NCI-H2029 (cell line): ENCODE measurements around the gene MYH9.
"Not testable (repeated sequence)": the region's sequence is repeated elsewhere in the genome, so short reads cannot be mapped to it uniquely, and the experiment has no call there.

Source experiments
- DNase-seq: peaks from one replicate; lab custom pipeline; 2025; lab: John Stamatoyannopoulos, UW

Gene MYH9

DNA sequence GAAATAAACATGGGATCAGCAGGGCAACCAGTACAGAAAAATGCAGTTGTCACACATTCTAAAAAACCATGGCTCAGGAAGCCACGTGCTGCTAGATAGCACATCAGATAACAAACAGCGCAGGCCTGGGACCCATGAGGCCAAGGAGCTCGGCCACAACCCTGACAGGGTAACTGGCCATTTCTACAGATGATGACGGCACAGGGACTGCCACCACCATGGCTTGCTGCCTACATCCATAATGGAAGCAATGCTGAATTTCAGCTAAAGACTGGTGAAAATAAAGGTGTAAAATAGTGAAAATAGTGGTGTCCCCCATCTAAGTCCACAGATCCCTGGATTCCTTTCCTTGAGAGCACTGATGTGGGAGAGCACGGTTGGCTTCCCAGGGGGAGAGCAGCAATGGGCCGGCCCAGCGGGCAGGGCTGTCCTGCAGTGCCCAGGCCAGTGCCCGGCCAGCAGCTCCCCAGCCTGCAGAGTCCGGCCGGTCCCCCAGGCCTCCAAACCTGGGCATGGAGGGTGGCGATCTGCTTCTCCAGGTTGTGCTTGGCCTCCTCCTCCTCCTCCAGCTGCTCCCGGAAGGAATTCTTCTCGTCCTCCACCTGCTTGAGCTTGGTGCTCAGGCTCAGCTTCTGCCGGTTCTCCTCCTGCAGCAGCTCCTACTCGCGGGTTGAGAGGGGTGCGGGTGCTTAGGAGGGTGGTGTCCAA is 94.8 kb downstream of the MYH9 start:
- no peak for DNase-seq

DNA sequence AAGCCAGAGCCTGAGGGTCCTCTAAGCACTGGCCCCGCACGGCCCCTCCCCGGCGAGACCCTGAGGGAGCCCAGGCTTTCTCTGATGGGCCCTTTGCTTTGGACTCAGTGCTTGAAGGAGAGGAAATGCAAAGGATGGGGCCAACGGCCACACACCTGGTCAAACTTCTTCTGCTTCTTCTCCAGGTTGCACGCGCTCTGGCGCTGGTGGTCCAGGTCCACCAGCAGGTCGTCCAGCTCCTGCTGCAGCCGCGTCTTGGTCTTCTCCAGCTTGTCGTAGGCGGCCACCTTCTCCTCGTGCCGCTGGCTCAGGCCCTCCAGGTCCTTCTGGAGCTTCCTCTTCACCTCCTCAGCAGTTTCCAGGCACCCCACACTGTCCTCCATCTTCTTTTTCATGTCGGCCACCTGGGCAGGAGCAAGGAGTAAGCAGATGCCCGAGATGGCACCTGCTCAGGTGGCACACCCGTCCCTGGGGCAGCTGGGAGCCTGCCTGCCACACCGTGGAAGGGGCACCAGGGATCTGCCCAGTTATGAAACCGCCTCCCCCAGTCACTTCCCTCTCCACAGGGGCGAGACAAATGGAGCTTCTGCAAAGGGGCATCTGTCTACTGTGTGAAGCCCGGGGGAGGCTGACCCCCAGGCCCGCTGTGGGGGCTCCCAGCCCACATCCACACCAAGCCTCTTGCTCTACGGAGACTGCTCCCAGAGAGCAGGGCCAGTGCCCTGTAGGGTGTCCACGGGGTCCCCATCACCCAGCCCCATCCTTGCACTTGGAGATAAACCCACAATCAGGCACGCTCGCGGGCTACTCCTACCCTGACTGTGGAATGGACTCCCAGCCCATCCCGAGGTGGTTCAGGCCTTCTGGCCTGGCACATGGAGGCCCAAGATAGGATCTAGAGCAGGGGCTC is 95.7 kb downstream of the MYH9 start:
- DNase-seq, result no peak

DNA sequence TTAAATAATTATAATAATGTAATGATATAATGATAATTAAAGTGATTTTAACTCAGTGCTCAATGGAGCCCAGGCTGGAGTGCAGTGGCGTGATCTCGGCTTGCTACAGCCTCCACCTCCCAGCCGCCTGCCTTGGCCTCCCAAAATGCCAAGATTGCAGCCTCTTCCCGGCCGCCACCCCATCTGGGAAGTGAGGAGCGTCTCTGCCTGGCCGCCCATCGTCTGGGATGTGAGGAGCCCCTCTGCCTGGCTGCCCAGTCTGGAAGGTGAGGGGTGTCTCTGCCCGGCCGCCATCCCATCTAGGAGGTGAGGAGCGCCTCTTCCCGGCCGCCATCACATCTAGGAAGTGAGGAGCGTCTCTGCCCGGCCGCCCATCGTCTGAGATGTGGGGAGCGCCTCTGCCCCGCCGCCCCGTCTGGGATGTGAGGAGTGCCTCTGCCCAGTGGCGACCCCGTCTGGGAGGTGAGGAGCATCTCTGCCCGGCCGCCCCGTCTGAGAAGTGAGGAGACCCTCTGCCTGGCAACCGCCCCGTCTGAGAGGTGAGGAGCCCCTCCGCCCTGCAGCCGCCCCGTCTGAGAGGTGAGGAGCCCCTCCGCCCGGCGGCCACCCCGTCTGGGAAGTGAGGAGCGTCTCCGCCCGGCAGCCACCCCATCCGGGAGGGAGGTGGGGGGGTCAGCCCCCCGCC is 97.2 kb downstream of the MYH9 start:
- not testable (repeated sequence) for DNase-seq

DNA sequence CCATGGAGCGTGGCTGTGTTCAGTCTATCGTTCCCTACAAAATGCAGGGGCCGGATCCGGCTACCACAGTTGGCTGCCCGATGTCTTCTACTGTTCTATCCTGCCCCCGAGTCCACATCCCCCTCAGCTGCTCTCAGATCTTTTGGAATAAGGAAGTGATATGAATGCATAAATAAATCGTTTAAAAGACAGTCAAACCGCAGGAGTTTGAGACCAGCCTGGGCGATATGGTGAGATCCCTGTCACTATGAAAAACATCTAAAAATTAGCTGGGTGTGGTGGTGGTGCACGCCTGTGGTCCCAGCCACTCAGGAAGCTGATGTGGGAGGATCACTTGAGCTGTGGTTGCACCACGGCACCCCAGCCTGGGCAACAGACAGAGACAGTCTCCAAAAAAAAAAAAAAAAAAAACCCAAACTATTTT is 97.8 kb downstream of the MYH9 start:
- DNase-seq, result not testable (repeated sequence)

DNA sequence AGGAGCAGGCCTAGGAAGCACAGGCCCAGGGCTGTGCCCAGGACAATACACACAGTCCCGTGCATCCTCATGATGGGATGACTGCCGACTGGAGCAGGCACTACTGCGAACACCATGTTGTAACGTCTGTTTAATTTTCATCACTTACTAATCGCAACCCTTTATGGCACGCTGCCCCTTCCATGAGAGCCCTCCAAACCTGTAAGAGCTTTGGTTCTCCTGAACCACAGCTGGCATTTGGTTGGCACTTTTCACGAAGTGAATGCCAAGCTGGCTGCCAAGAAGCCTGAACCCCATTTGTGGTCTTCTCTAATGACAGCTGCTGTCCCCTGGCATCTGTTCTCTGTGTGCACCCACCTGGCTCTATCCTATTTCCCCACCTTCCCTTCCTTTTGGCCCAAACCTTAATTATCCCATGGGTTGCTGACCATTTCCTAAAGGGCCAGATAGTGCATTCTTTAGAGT is 98.3 kb downstream of the MYH9 start:
- DNase-seq, result no peak

DNA sequence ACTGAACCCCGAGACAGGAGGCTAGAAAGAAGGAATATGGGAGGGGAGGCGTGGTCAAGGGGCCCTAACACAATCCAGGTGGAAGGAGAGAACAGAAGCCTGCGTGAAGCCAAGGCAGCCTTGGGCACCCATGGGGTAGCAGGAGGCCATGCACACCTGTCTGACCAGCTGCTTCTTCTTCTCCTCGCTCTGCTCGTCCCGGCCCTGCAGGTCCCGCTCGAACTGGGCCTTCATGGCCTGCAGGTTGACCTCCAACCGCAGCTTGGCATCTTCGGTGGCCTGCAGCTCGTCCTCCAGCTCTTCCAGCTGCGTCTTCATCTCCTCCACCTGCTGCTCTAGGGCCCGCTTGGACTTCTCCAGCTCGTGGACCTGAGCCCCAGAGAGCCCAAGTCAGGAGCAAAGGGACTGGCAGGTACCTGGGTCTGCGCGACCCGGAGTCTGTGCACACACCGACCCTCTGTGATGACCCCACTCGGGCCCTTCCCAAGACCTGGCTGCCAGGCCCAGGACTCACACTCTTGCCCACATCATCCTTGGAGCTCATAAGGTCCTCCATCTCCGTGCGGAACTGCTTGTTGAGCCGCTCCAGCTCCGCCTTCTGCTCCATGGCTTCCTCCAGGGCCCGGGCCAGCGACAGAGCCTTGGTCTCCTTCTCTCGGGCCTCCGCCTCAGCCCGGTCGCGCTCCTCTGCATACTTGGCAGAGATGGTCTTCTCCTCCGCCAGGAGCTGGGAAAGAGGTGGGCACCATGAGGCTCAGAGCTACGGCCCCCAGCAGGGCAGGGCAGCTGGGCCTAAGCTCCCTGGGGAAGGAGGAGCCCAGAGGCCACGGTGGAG is 99.0 kb downstream of the MYH9 start:
- no peak for DNase-seq

DNA sequence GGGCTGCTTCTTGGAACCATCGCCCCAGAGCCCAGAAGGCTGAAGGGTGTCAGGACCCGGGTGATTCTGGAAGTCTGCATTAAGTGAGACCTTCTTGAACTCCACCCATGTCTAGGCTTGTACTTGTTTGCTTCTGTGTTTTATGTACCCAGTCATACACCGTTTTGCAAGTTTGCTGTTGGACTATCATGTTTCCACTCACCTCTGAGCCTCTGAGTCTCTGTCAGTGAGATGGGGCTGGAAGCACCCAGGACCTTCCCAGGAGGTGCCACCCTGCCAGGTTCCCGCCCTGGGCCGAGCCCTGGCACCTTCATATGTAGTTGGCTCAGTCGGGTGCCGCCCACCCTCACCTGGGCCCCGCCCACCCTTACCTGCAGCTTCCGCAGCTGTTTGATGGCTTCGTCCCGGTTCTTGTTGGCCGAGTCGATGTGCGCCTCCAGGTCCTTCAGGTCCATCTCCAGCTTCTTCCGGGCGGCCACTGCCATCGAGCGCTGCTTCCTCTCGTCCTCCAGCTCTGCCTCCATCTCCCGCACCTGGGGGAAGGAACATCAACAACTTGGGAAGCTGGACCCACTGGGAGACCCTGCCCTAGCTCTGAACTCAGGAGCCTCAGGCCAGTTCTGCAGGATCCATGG is 99.8 kb downstream of the MYH9 start:
- no peak for DNase-seq

DNA sequence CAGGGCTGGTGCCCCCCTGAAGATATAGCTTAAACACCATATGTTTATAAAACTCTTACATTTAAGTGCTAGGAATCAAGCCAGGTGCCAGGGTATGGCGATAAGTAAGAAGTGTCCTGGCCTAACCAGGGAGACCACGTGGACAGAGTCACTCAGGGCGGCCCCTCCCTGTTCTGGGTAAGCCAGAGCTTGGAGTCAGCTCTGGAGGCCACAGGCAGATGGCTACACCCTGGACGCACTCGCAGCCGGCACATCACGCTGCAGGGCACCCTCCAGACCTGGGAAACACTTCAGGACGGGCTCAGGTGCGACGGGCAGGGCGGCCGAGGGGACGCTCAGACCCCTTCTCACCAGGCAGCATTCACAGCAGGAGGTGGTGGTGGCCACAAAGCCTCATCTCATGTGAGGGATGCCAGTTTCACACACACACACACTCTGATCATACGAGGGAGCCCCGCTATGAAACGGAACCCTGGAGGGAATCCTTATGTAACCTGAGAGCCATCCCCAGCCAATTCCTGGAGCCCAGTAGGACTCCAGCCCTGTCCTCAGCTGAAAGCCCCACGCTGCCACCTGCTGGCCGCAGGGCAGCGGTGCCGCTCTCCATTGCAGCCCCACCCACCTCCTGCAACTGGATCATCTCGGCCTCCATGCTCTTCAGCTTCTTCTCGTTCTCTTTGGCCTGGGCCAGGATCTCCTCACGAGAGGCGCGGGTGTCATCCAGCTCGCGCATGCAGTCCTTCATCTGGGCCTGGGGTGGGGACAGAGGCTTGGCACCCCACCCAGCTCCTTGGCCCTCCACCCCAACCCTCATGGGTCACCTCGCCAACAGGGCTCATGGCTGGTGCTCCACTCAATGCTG is 101.4 kb downstream of the MYH9 start:
- peak; percentile 39 for DNase-seq

DNA sequence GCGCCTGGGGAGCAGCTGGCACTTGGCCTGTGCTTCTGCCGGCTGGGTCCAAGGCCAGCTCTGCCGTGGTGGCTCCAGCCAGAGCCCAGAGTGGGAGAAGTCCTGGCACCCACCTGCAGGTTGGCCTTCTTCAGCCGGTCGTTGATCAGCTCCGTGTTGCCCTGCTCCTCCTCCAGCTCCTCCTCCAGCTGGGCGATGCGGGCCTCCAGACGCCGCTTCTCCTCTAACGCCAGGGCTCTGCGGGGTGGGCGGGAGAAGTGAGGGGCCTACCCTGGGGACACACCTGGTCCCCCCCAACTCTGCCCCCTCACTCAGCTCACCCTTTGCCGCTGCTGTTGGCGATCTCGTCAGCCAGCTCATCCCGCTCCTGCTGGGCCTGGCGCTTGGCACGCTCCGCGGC is 102.2 kb downstream of the MYH9 start:
- DNase-seq, result no peak

DNA sequence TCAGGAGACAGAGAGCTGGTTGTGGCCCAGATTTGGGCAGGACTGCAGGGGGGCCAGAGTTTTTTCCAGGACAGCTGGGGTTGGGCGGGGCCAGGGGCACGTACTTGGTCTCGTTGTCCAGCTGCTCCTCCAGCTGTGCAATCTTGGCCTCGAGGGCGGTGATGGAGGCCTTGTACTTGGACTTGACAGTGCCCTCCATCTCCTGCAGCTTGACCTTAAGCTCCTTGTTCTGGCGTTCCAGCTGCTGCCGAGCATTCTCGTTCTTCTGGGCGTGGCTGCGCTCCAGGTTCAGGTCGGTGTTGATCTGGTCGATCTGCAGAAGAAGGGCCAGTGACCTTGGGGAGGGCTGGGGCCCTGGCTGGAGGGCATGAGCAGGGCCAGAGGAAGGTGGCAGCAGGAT is 102.8 kb downstream of the MYH9 start:
- no peak for DNase-seq

DNA sequence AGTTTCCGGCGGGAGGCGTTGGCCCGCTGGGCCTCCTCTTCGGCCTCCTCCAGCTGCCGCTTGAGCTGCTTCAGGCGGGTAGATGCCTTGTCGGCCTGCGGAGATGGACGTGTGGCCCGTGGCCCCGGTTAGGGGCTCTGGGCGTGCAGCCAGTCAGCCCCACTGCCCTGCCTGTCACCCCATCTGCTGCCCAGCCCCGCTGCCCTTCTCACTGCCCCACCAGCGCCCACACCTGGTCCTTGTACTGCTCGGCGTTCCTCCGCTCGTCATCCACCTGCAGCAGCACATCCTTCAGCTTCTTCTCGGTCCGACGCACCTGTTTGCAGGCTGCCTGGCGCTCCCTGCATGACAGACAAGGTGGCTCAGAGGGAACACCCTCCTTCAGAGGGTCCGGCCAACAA is 103.6 kb downstream of the MYH9 start:
- no peak for DNase-seq

DNA sequence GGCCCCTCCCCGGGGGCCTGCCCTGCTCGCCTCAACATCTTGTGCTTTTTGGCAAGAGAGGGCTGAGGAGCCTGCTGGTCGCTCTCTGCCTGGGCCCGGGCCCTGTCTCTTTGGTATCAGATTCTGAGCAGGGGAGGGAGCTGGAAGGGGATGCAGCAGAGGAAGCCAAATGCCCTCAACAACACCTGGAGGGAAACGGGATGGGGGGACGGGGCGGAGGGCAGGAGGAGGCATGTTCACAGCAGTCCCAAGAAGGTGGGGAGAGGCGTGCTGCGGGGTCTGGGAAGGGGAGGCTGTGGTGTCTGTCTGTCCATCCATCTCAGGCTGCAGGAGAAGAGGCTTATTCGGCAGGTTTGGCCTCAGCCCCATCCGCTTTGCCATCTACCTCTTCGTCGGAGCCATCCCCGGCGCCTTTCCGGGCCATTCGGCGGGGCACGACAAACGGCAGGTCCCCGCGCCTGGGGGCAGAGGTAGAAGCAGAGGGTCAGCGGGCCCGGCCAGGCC is 105.4 kb downstream of the MYH9 start:
- DNase-seq, result no peak

DNA sequence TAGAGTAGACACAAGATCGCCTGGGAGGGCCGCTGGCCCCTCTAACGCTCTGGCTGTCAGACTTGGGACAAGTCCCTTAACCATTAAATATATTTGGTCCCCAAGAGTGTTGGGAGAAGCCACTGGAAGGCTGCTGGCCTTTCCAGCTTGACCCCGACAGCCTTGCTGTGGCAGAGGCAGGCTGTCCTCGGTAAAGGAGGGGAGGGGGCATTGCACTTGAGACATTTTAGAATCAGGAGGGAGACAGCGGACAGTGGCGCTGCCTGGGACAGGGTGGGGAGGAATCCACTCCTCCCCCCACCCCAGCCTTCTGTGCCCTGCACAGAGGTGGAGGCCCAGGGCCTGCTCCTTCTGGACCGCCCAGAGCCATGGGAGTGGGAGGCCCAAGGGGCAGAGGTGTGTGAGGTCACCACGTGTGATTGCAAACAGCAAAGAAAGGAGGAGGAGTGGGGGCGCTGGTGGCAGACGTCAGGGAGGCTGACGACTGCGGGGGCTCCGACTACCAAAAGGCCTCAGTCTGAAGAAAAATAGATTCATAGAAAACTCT is 105.9 kb downstream of the MYH9 start:
- no peak for DNase-seq

DNA sequence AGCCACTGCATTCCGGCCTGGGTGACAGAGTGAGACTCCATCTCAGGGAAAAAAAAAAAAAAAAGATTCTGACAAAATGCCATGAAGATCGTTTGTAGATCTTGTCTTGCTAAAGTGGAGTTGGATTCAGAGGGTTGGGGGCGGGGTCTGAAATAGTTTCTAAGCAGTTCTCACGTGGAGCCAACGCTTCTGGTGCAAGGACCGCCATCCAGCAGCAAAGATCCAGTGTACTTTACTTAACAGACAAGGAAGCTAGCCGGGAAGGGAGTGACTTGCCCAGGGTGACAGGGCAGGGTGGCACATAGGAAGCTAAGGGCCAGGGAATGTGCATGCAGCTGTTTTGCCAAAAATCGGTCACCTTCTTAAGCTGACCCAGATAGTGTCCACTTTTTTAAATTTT is 107.4 kb downstream of the MYH9 start:
- no peak for DNase-seq

DNA sequence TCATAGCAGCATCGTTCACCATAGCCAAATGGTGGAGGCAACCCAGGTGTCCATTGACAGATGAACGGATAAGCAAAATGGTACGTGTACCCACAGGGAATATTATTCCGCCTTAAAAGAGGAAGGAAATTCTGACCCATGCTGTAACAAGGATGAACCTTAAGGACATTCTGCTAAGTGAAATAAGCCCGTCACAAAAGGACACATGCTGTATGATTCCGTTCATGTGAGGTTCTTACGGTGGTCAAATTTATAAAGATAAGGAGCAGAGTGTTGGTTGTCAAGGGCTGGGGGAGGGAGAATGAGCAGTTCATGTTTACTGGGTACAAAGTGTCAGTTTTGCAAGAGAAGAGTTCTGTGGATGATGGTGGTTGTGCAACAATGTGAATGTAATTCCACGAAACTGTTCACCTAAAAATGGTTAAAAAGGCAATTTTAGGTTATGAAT is 108.5 kb downstream of the MYH9 start:
- DNase-seq, result no peak

DNA sequence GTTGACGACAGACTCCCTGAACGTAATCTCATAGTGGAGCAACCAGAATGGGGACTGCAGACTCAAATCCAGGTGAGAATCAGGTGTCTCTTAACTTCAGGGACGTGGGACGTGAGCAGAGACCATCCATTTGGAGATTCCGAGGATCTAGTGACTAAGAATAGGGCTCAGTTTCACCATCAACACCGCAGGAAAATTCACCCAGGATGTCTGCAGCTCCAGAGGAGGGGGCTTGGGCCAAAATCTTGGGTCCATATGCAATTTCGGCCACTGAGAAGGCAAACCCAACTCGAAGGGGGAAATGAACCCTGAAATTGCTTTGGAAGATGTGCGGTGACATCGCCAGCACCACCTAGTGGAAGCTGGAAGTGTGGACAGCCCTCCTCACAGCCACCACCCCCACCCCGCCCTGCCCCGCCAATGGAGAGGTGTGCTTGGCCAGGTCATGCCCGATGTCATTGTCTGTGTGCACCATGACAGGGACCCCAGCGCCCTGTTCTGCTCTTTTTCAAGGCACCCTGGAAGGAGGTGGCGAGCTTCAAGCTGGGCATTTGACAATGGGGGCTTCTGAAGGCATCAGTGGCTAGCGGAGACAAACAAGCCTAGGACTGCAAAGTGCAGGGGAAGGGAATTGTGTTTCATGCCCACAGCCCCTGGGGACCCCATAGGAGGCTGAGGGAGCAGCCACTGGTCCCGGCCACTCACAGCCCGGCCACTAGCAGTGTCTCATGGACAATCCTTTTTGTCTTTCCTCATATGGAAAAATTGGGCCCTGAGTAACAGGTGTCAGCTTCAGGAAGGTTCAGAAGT is 110.1 kb downstream of the MYH9 start:
- peak; percentile 25 for DNase-seq

DNA sequence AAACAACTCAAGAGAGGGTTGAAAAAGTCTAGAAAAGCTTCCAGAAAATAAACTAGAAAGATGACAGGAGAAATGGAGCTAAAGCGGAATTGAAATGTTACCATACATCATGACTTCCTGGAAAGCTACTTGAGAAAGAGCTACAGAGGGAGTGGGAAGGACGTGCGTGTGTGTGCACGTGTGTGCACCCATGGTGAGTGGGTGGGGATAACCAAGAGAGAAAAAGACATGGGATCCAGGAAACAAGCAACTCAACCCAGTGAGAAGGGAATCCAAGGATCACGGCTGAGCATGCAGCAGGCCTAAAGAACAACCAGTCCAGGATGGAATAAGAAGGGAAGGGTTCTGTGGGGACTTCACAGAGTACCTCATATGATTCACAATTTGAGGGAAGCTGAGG is 113.2 kb downstream of the MYH9 start:
- no peak for DNase-seq

DNA sequence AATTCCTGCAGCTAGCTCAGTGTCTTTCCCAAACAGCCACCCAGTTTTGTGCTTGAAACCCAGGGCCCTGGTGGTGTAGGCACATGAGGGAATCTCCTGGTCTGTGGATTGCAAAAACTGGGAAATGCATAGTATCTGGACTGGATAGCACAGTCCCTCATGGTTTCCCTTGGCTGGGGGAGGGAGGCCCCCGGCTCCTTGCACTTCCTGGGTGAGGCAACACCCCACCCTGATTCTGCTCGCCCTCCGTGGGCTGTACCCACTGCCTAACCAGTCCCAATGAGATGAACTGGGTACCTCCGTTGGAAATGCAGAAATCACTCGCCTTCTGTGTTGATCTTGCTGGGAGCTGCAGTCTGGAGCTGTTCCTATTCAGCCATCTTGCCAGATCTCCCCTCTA is 115.8 kb downstream of the MYH9 start:
- DNase-seq, result not testable (repeated sequence)

DNA sequence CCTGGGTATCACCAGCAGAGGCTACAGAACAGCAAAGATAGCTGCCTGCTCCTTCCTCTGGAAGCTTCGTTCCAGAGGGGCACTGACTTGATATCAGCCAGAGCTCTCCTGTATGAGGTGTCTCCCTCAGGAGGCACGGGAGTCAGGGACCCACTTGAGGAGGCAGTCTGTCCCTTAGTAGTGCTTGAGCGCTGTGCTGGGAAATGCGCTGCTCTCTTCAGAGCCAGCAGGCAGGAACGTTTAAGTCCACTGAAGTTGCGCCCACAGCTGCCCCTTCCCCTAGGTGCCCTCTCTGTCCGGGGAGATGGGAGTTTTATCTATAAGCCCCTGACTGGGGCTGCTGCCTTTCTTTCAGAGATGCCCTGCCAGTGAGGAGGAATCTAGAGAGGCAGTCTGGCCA is 116.5 kb downstream of the MYH9 start:
- not testable (repeated sequence) for DNase-seq
